Subcutaneous abdominal adipose tissue (tissue), 5 donors: Measurements from ENCODE around the gene S100A12.

Experiments used
- H3K27ac ChIP-seq: one replicate; pipeline ENCODE4 v1.7.0; 2013; ENCODE audit warnings: low read depth, mild to moderate bottlenecking, inconsistent platforms, low read length, moderate library complexity
- H3K27me3 ChIP-seq, 5 donors: one replicate each; pipeline ENCODE4 v1.7.0; 2013; ENCODE audit warnings: low read length in 5 of 5, inconsistent platforms in 1 of 5; ENCODE audit not compliant: control insufficient read depth in 5 of 5, insufficient read depth in 4 of 5
- H3K36me3 ChIP-seq, 5 donors: one replicate each; pipeline ENCODE4 v1.7.0; 2013; ENCODE audit warnings: low read length in 5 of 5; ENCODE audit not compliant: control insufficient read depth in 5 of 5, insufficient read depth in 5 of 5
- H3K4me1 ChIP-seq, 5 donors: one replicate each; pipeline ENCODE4 v1.7.0; 2013; ENCODE audit warnings: low read length in 5 of 5, mild to moderate bottlenecking in 3 of 5, moderate library complexity in 1 of 5; ENCODE audit not compliant: control insufficient read depth in 5 of 5, insufficient read depth in 5 of 5
- H3K4me3 ChIP-seq, 5 donors: one replicate each; pipeline ENCODE4 v1.7.0; 2013; ENCODE audit warnings: low read length in 5 of 5, low read depth in 1 of 5
- H3K9ac ChIP-seq, 5 donors: one replicate each; pipeline ENCODE4 v1.7.0; 2013; ENCODE audit warnings: low read length in 5 of 5, mild to moderate bottlenecking in 4 of 5, moderate library complexity in 3 of 5
- H3K9me3 ChIP-seq, 5 donors: one replicate each; pipeline ENCODE4 v1.7.0; 2013; ENCODE audit warnings: low read length in 5 of 5; ENCODE audit not compliant: control insufficient read depth in 5 of 5
- donor health status: healthy.
- donor health status: healthy.
- donor health status: healthy.
- donor health status: healthy.
- donor health status: healthy.

S100A12 gene

DNA sequence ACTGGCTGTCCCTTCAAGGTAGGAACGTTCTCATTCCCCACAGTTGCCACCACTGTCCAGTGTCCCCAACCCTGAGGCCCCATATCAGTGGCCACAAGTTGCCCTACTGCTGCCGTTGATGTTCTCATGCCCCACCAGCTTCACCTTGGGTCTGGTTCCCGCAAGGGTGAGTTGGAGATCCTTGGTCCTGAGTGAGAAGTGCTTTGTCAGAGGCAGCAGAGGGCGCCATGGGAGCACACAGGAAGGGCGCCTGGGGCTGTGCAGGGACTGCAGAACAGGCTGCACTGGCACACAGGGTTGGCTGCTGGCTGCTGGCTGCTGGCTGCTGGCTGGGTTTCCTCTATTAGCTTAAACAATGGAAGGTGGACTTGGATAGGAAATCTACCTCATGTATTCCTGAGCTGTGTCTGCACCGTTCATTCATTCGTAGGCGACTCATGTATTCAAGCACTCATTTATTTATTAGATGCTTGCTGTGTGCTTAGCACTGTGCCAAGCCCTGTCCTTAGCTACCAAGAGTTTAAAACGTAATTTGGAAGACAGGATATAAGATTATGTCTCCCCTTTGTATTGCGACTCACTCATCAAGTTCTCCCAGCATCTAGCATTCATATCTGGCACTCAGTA lies 19.9 kb downstream of the S100A12 start:
- Histone ChIP-seq H3K9me3 (no peaks in the 10 kb centered on the region), H3K36me3 (no peaks in the 10 kb centered on the region), H3K4me1 (peaks cover 0 to 40% (median 15%) of the 10 kb centered on the region in 5 donors), H3K27ac (no peak overlapping the region), H3K9ac (no peak overlapping the region), H3K27me3 (peaks cover 0 to 8% (median 5%) of the 10 kb centered on the region in 5 donors), H3K4me3 (no peak overlapping the region)

DNA sequence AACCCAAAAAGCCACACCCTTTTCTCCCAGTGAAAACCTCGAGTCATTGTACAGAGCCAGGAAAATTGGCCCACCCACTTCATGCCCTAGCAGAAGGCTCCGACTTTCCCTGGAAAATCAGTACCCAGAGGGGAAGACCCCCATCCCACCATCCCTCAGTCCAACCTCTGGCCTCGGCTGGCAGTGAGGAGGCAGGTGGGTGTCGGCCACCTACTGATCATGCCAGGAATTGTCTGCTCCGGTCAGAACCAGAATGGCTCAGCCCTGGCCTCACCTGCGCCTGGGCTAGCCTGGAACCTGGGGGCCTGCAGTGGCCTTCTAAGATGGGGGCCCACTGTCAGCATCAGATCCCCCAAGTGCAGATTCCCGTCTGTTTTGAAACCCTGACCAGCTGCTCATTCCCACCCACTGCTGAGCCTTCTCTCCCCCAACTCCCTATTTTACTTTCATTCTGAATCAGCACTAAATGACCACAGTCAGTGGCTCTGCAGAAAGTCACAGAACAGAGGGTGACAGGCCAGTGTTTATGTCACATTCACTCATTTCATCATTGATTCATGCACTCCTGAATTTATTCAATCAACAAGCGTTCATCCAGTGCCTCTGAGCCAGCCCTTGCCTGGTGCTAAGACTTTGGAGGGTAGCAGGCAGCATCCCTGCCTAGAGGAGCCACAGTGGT lies 20.8 kb downstream of the S100A12 start:
- Histone ChIP-seq H3K27me3 (peaks cover 0 to 13% (median 9%) of the 10 kb centered on the region in 5 donors), H3K9ac (no peak overlapping the region), H3K9me3 (no peaks in the 10 kb centered on the region), H3K36me3 (no peaks in the 10 kb centered on the region), H3K4me3 (no peak overlapping the region), H3K27ac (no peak overlapping the region), H3K4me1 (peaks cover 0 to 32% (median 15%) of the 10 kb centered on the region in 5 donors)

DNA sequence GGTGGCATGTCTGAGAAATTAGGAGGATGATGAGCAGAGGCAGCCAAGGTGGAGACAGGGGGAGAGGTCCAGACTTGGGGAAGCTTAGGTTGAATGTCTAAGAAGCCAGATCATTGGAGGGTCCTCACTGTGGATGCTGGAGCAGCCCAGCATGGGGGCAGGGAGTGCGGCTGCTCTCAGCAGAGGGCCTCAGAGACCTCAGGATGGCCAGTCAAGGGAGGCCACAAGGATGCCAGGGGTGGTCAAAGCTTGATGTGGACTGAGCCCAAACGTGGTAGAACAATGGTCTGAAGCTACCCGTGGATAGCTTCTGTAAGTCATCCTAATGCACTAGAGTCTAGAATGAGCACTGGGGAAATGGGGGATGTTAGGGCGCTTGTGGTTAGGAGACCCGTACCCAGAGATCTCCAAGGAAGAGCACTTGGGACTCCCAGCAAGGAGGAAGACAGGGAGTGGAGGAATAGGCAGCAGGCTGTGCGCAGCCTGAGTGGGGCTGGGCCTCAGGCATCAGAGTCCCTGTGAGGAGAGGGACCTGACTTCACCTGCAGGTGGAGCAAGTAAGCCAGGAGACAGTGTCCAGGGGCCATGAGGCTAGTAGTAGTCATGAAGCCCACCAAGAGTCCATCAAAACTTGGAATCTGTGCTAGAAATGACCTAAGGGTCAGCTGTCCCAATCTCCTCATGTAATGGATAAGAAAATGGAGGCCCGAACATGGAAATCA lies 22.0 kb downstream of the S100A12 start:
- H3K4me3 ChIP-seq, result no peak overlapping the region
- H3K27ac ChIP-seq, result no peak overlapping the region
- peaks cover 5 to 22% (median 17%) of the 10 kb centered on the region in 5 donors for H3K27me3 ChIP-seq
- H3K4me1 ChIP-seq, result peaks cover 0 to 22% (median 10%) of the 10 kb centered on the region in 5 donors
- H3K36me3 ChIP-seq, result no peaks in the 10 kb centered on the region
- H3K9me3 ChIP-seq, result no peaks in the 10 kb centered on the region
- H3K9ac ChIP-seq, result no peak overlapping the region

DNA sequence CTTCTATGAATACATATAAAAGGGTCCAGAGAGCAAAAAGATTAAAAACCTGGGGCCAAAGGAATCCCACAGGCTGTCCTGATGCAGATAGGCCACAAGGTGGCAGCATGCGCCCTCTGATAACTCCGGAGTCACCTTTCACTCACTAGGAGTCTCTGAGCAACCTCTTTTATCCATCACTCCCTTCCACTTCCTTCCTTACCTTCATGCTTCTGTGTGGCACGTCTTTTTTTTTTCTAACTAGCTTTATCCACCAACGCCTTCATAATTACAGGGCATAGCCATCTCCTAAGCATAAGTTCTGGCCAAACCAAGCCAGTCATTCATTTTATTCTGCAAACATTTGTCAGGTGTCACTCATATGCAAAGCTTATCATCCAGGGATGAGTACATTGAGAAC lies 22.9 kb downstream of the S100A12 start:
- H3K36me3 ChIP-seq, result no peaks in the 10 kb centered on the region
- no peak overlapping the region for H3K4me3 ChIP-seq
- no peaks in the 10 kb centered on the region for H3K9me3 ChIP-seq
- no peak overlapping the region for H3K9ac ChIP-seq
- peaks cover 0 to 14% (median 5%) of the 10 kb centered on the region in 5 donors for H3K4me1 ChIP-seq
- peaks cover 9 to 30% (median 22%) of the 10 kb centered on the region in 5 donors for H3K27me3 ChIP-seq
- H3K27ac ChIP-seq, result no peak overlapping the region

DNA sequence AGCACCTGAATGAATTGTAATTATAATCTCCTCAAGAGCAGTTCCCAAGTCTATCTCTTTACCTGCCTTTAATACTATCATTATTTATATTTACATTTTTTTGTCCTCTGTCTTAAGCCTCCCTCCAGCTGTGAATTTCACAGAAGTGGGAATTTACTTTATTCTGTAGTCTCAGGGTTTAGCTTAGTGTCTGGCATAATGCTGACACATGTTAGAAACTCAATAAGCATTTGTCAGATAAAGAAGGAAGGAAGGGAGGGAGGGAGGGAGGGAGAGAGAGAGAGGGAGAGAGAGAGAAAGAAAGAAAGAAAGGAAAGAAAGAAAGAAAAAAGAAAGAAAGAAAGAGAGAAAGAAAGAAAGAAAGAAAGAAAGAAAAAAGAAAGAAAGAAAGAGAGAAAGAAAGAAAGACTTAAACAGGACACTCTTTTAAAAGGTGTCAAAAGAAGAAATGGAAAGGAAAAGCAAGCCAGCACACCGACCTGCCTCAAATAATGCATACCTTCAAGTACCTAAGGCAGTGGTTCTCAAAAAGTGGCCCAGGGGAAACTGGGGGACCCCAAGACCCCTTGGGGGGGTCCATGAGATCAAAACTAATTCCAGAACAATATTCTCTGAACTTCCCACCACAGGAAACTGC lies 25.0 kb downstream of the S100A12 start:
- Histone ChIP-seq H3K36me3 (no peaks in the 10 kb centered on the region), H3K4me1 (no peaks in the 10 kb centered on the region), H3K27ac (no peak overlapping the region), H3K27me3 (peaks cover 15 to 43% (median 28%) of the 10 kb centered on the region in 5 donors), H3K9ac (no peak overlapping the region), H3K9me3 (no peaks in the 10 kb centered on the region), H3K4me3 (no peak overlapping the region)

DNA sequence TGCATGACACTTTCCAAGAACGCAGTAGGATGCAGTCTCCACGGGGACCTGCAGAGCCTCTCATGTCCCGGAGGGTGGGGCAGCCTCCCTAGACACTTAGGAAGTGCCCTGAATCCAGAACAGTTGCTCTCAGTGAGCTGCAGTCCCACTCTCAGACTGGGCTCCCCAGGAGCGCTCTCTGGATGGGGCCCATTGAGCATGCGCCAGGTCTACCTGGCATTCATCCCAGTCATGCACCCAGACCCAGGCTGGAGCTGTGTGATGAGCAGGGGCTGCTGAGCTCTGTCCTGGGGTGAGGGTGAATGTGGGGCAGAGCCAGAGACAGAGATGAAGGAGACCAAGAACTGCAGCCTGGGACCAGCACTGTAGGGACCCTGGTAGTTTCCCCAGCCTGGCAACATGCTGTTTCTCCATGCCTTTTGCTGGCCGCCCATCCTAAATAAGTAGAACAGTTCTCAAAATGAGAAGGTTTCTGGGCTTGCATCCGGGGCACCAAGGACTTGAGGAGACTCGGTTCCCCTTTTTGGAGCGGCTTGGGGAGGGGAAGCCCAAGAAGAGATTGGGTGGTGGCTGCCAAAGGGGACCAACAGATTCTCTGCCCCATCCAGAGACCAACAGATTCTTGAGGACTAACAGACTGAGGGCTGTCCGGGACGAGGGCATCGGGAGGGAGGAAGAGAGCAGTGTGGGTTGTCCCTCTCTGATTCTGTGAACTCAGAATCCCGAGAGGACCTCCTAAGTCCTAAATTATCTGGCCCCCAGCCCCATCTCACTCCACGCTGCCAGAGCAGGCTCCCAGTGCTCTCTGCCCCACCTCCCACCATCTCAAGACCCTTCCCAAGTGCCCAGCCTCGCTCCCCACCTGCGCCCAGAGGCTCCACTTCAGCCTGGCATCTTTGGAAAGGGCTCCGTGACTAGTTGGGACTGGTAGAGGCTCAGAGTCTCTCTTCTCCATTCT lies 25.8 kb downstream of the S100A12 start:
- Histone ChIP-seq H3K9me3 (no peaks in the 10 kb centered on the region), H3K9ac (no peak overlapping the region), H3K36me3 (no peaks in the 10 kb centered on the region), H3K27ac (no peak overlapping the region), H3K27me3 (peaks cover 15 to 47% (median 28%) of the 10 kb centered on the region in 5 donors), H3K4me1 (no peaks in the 10 kb centered on the region), H3K4me3 (no peak overlapping the region)

DNA sequence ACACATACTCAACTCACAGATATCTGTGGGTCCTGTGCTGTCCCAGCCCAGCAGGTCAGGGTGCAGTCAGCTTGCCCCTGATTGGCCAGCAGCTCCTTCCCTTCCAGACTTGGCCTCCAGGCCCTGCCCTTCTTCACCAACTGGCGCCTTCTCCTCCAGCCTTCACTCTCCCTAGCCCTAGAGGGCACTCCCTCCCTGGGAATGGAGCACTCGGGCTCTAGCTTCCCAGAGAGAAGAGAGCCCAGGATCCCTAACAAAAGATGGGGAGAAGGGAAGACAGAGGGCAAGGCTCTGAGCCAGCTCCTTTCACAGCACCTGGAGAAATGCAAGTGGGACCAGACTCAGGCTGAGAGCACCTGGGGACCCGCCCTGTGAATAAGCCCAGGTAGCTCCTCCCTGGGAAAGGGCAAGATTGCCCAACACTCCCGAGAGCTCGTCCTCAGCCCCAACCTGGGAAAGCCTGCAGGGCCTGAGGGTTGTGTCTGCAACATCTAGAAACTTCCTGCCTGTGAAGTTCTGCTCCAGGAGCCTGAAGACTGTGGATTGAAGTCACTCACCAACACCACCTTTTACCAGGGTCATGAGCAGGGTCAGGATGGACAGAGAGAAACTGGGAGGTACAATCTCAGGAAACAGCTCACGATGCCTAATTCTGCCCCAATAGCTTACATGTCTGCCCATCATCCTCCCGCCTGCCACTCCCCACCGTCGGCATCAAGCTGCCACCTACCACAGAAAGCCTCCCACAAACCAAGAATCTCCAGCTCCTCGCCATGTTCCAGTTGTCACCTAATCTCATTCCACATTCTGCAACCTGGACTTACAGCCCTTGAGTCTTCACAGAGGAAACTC lies 26.7 kb downstream of the S100A12 start, which contains the start of gene PGLYRP4:
TSS of gene PGLYRP4 (minus strand) at position 331 of the 852 bp plus-strand sequence. CDS start 909 bp downstream, outside the sequence.
- H3K9ac ChIP-seq, result no peak within 1 kb of the TSS
- H3K9me3 ChIP-seq, result no peaks in the 10 kb centered on the region
- H3K27me3 ChIP-seq, result peaks cover 15 to 52% (median 28%) of the 10 kb centered on the region in 5 donors
- no peak within 1 kb of the TSS for H3K27ac ChIP-seq
- H3K4me1 ChIP-seq, result no peaks in the 10 kb centered on the region
- no peak within 1 kb of the TSS for H3K4me3 ChIP-seq
- H3K36me3 ChIP-seq, result no peaks in the 10 kb centered on the region

DNA sequence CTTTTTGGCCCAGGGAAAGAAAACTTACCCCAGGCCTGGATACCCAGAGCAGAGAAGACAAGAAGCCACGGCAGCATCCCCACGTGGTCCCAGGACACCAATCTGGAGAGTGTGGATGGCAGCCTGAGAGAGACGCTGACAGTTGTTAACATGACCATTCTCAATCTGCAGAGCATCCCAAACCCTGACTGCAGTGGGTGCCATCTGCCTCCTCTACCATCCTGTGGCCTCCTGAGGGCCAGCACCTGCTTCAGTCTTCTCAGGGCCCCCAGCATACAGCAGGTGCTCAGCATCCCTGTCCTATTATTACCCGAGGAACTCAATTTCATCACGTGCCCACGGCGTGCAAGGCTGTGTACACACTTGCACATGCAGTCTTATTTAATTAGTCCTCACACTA lies 27.6 kb downstream of the S100A12 start:
- Histone ChIP-seq H3K9me3 (no peaks in the 10 kb centered on the region), H3K4me3 (no peak overlapping the region), H3K27ac (no peak overlapping the region), H3K27me3 (peaks cover 15 to 52% (median 28%) of the 10 kb centered on the region in 5 donors), H3K9ac (no peak overlapping the region), H3K36me3 (no peaks in the 10 kb centered on the region), H3K4me1 (no peaks in the 10 kb centered on the region)
